ENCODE data around the gene RGR.
"Not testable (repeated sequence)": the region's sequence is repeated elsewhere in the genome, so short reads cannot be mapped to it uniquely, and the experiment has no call there.

Gene RGR

DNA sequence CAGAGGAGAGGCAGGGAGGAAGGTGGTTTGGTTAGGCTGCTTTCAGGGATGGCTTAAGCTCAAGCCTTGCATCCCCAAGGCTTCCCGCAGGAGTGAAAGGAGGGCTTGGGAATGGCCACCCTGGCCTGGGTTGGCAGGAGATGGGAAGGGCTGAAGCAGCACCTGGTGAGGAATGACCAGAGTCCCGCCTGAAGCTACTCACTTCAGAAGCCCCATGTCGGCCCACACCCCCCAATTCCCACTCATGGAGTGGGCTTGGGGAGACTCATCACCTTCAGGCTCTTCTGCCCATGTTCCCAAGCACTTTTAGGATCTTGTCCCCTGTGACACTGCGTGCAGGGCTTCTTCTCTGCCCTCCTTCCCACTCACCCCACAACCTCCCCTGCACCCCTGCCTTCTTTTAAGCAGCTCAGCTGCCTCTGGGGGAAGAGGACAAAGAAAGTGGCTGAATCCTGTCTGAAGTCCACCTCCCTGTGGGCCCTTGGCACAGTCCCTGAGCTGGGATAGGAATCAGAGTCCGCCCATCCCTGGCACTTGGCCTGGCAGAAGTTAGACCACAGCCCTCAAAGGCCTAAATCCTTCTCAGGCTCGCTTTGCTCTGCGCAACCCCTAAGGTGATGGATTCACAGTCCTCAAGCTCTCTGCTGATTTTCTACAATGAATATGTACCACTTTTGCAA lies 16.5 kb downstream of the RGR start:
- no peak overlapping the region for H3K4me3 Mint-ChIP-seq
- peaks cover 14% of the 10 kb centered on the region for H3K4me1 Mint-ChIP-seq (ENCODE audit: low read depth)
- H3K36me3 Mint-ChIP-seq (ENCODE audit: low read depth) = no peaks in the 10 kb centered on the region
- no peak overlapping the region for H3K27ac Mint-ChIP-seq
- peaks cover 28% of the 10 kb centered on the region for H3K27me3 Mint-ChIP-seq
- no peaks in the 10 kb centered on the region for H3K9me3 Mint-ChIP-seq

GRCh38 chr10:84262190-84262956 lies 17.5 kb downstream of the RGR start:
- peaks cover 11% of the 10 kb centered on the region for H3K4me1 Mint-ChIP-seq (ENCODE audit: low read depth)
- H3K36me3 Mint-ChIP-seq (ENCODE audit: low read depth) = no peaks in the 10 kb centered on the region
- H3K9me3 Mint-ChIP-seq = no peaks in the 10 kb centered on the region
- H3K27me3 Mint-ChIP-seq = peaks cover 22% of the 10 kb centered on the region
- no peak overlapping the region for H3K4me3 Mint-ChIP-seq
- no peak overlapping the region for H3K27ac Mint-ChIP-seq

- H3K9me3 Mint-ChIP-seq = no peaks in the 10 kb centered on the region
- no peaks in the 10 kb centered on the region for H3K36me3 Mint-ChIP-seq (ENCODE audit: low read depth)
- H3K4me3 Mint-ChIP-seq = no peak overlapping the region
- peaks cover 15% of the 10 kb centered on the region for H3K4me1 Mint-ChIP-seq (ENCODE audit: low read depth)
- no peak overlapping the region for H3K27ac Mint-ChIP-seq
- peaks cover 22% of the 10 kb centered on the region for H3K27me3 Mint-ChIP-seq
Measured at GRCh38 chr10:84263716-84264115, 18.9 kb downstream of the RGR start.

DNA sequence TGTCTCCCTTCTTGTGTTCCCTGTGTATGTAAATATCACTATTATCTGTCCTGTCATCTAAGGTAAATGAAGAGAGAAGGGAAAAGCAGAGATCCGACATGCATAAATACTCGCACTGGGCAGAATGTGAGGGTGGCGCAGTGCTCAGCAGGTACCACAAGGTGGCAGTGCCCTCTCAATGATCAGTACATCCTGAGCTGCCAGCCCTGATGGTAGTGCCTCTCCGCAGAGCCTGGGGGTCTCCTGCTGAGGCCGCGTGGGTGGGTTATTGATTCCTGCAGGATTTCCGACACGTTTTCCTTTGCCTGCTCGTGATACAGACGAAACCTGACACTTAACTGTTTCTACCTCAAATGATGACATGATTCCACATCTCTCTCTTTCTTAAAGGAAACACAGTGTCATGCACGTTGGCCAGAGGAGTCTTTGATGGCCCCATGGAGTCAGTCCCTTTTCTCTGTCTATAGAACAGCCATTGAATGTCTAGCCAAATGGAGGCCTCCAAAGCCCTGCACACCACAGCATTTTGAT lies 19.8 kb downstream of the RGR start:
- H3K36me3 Mint-ChIP-seq (ENCODE audit: low read depth) = no peaks in the 10 kb centered on the region

GRCh38 chr10:84265418-84265817 lies 20.6 kb downstream of the RGR start:
- no peaks in the 10 kb centered on the region for H3K9me3 Mint-ChIP-seq
- no peak overlapping the region for H3K4me3 Mint-ChIP-seq
- peaks cover 16% of the 10 kb centered on the region for H3K4me1 Mint-ChIP-seq (ENCODE audit: low read depth)
- peaks cover 16% of the 10 kb centered on the region for H3K27me3 Mint-ChIP-seq
- H3K36me3 Mint-ChIP-seq (ENCODE audit: low read depth) = no peaks in the 10 kb centered on the region
- H3K27ac Mint-ChIP-seq = no peak overlapping the region

More for the DNA sequence above, 19.8 kb downstream of the RGR start:
- no peak overlapping the region for H3K27ac Mint-ChIP-seq
- H3K4me3 Mint-ChIP-seq = no peak overlapping the region
- peaks cover 16% of the 10 kb centered on the region for H3K27me3 Mint-ChIP-seq
- H3K4me1 Mint-ChIP-seq (ENCODE audit: low read depth) = peaks cover 15% of the 10 kb centered on the region
- H3K9me3 Mint-ChIP-seq = no peaks in the 10 kb centered on the region

- no peaks in the 10 kb centered on the region for H3K36me3 Mint-ChIP-seq (ENCODE audit: low read depth)
- no peak overlapping the region for H3K4me3 Mint-ChIP-seq
- H3K27ac Mint-ChIP-seq = no peak overlapping the region
- H3K4me1 Mint-ChIP-seq (ENCODE audit: low read depth) = peaks cover 19% of the 10 kb centered on the region
- peaks cover 14% of the 10 kb centered on the region for H3K27me3 Mint-ChIP-seq
- no peaks in the 10 kb centered on the region for H3K9me3 Mint-ChIP-seq
Measured at GRCh38 chr10:84267503-84268126, 22.8 kb downstream of the RGR start.

DNA sequence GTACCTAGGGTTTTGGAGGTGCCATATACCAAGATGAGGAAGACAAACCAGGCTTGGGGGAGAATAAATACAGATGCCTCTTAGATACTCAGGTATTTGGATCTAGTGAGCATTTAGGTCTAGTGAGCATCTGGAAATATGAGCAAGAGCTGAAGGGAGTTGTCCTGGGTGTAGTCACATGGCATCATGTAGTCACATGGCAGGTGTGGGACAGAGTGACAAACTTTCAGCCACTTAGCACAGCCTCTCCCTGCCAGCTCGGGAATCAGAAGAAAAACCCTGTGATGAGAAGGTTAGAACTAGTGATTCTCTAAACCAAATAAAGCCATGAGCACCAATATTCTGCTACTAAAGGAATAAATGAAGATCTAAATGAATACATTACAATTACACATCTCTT lies 24.3 kb downstream of the RGR start:
- H3K4me1 Mint-ChIP-seq (ENCODE audit: low read depth) = peaks cover 19% of the 10 kb centered on the region
- H3K4me3 Mint-ChIP-seq = no peak overlapping the region
- peaks cover 4% of the 10 kb centered on the region for H3K27me3 Mint-ChIP-seq
- no peak overlapping the region for H3K27ac Mint-ChIP-seq
- no peaks in the 10 kb centered on the region for H3K36me3 Mint-ChIP-seq (ENCODE audit: low read depth)
- no peaks in the 10 kb centered on the region for H3K9me3 Mint-ChIP-seq

DNA sequence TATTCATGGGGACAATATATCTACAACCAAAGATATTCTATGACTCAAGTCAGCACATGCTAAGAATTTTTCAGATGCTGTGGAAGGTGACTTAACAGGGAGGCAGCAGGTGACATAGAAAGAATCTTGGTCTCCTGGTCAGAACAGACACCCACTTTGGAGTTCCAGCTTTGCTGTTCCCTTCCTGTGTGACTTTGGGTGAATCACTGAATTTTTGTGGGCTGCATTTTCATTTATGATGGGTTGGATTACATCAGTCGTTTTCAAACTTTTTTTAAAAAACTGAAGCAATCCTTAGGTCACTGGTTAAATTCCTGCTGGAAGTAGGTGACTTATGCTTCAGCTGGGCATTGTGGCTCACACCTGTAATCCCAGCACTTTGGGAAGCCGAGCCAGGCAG lies 24.9 kb downstream of the RGR start:
- no peaks in the 10 kb centered on the region for H3K27me3 Mint-ChIP-seq
- H3K27ac Mint-ChIP-seq = no peak overlapping the region
- H3K4me1 Mint-ChIP-seq (ENCODE audit: low read depth) = peaks cover 14% of the 10 kb centered on the region
- H3K9me3 Mint-ChIP-seq = no peaks in the 10 kb centered on the region
- H3K4me3 Mint-ChIP-seq = no peak overlapping the region
- no peaks in the 10 kb centered on the region for H3K36me3 Mint-ChIP-seq (ENCODE audit: low read depth)

DNA sequence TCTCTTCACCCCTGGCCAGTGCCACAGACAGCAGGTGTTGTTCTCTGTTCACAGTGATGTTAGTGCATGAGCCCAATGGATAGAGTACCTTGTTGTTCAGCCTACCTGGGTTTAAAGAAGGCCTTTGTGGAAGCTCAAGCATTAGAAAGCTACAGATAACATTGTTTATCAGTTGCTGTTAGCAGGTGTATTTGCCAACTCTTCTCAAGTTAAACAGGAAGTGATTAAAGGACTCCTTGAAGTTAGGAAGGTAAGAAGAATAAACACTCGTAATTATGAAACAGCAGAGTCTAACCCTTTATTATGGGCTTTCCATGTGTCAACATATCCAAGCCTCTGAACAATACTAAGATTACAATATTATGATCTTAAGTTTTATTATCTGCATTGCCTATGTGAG lies 25.9 kb downstream of the RGR start:
- H3K4me1 Mint-ChIP-seq (ENCODE audit: low read depth) = peaks cover 10% of the 10 kb centered on the region
- H3K36me3 Mint-ChIP-seq (ENCODE audit: low read depth) = no peaks in the 10 kb centered on the region
- H3K4me3 Mint-ChIP-seq = no peak overlapping the region
- no peaks in the 10 kb centered on the region for H3K27me3 Mint-ChIP-seq
- no peak overlapping the region for H3K27ac Mint-ChIP-seq
- no peaks in the 10 kb centered on the region for H3K9me3 Mint-ChIP-seq

DNA sequence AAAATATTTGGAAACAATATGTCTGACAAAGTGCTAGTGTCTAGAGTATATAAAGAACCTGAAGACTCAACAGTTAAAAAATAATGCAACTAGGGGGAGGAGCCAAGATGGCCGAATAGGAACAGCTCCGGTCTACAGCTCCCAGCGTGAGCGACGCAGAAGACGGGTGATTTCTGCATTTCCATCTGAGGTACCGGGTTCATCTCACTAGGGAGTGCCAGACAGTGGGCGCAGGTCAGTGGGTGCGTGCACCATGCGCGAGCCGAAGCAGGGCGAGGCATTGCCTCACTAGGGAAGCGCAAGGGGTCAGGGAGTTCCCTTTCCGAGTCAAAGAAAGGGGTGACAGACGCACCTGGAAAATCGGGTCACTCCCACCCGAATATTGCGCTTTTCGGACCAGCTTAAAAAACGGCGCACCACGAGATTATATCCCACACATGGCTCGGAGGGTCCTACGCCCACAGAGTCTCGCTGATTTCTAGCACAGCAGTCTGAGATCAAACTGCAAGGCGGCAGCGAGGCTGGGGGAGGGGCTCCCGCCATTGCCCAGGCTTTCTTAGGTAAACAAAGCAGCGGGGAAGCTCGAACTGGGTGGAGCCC lies 35.1 kb downstream of the RGR start:
- H3K4me1 Mint-ChIP-seq (ENCODE audit: low read depth); H3K27ac Mint-ChIP-seq; H3K36me3 Mint-ChIP-seq (ENCODE audit: low read depth); H3K4me3 Mint-ChIP-seq; H3K9me3 Mint-ChIP-seq: not testable (repeated sequence)
- H3K27me3 Mint-ChIP-seq = peaks cover 28% of the 10 kb centered on the region

GRCh38 chr10:84286695-84287094 lies 41.8 kb downstream of the RGR start:
- Mint-ChIP-seq H3K4me1 (ENCODE audit: low read depth) (no peaks in the 10 kb centered on the region), H3K36me3 (ENCODE audit: low read depth) (no peaks in the 10 kb centered on the region), H3K4me3 (no peak overlapping the region), H3K27ac (no peak overlapping the region), H3K9me3 (no peaks in the 10 kb centered on the region), H3K27me3 (no peaks in the 10 kb centered on the region)

- Mint-ChIP-seq H3K27ac (no peak overlapping the region), H3K9me3 (no peaks in the 10 kb centered on the region), H3K4me1 (ENCODE audit: low read depth) (no peaks in the 10 kb centered on the region), H3K27me3 (no peaks in the 10 kb centered on the region), H3K4me3 (no peak overlapping the region), H3K36me3 (ENCODE audit: low read depth) (no peaks in the 10 kb centered on the region)
Measured at GRCh38 chr10:84288151-84288550, 43.3 kb downstream of the RGR start.

- no peak overlapping the region for H3K4me3 Mint-ChIP-seq
- H3K4me1 Mint-ChIP-seq (ENCODE audit: low read depth) = peaks cover 14% of the 10 kb centered on the region
- H3K27me3 Mint-ChIP-seq = no peaks in the 10 kb centered on the region
- H3K36me3 Mint-ChIP-seq (ENCODE audit: low read depth) = no peaks in the 10 kb centered on the region
- H3K9me3 Mint-ChIP-seq = no peaks in the 10 kb centered on the region
- H3K27ac Mint-ChIP-seq = no peak overlapping the region
Measured at GRCh38 chr10:84289521-84290200, 44.8 kb downstream of the RGR start.

DNA sequence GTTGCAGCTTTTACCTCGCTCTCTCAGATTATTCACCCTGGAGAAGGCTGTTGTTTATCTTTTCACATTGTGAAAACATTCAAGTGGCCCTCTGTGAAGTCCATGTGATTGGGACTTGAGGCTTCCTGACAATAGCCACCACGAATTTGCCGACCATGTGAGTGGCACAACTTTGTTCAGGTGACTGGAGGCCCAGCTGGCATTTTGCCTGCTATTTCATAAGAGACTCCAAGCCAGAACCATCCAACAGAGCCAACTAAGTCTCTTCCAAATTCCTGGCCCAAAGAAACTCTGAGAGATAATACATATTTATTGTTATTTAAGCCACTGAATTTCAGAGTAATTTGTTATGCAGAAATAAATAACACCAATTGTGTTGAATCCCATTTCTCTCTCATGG lies 45.4 kb downstream of the RGR start:
- Mint-ChIP-seq H3K9me3 (no peaks in the 10 kb centered on the region), H3K4me1 (ENCODE audit: low read depth) (peaks cover 19% of the 10 kb centered on the region), H3K4me3 (no peak overlapping the region), H3K27ac (no peak overlapping the region), H3K27me3 (no peaks in the 10 kb centered on the region), H3K36me3 (ENCODE audit: low read depth) (no peaks in the 10 kb centered on the region)
